Esophagus squamous epithelium (tissue), 4 donors: ENCODE results near the gene PEAR1.

Experiments
- CTCF ChIP-seq, 6 experiments: fragments of 450-650 bp in 4 of 6; fragments of 200-600 bp in 2 of 6; sonication (generic) in 2 of 6; IDR thresholded peaks; one replicate each; pipeline ENCODE4 v1.5.1; 2016 to 2019; ENCODE audit warnings: antibody characterized with exemption in 6 of 6, mild to moderate bottlenecking in 4 of 6, moderate library complexity in 4 of 6
- POLR2A ChIP-seq, 4 donors: fragments of 450-650 bp; IDR thresholded peaks; one replicate each; pipeline ENCODE4 v1.6.1; 2017; ENCODE audit warnings: antibody characterized with exemption in 4 of 4, mild to moderate bottlenecking in 4 of 4, moderate library complexity in 3 of 4

DNA sequence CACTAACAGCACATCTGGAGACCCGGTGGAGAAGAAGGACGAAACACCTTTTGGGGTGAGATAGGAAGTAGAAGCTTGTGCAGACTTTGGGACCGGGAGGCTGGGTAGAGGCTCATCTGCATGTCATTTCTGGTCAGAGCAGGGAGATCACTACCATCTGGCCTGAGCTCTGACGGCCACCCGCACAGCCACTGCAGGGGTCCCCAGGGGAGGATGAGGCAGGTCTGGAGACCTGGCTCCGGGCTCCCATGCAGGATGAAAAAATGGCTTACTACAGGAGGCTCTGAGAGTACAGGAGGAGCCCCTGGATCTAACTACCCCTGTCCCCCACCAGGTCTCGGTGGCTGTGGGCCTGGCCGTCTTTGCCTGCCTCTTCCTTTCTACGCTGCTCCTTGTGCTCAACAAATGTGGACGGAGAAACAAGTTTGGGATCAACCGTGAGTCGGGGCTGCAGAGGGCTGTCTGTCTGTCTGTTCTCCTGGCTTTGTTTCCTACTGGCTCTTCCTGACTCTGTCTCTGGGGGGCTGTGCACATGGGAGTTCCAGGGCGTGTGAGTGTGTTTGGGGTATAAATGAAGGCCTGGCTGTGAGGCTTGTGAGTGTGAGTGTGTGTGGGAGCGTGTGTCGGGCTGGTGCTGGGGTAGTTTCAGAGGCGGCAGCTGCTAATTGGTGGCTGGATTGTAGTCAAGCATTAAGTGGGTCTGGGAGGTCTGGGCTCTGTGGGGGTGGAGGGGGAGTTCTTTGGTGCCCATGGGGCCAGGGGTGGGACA is 18.8 kb upstream of the PEAR1 start:
- TF ChIP-seq CTCF (IDR thresholded peaks at IDR 0.05), result no peak
- TF ChIP-seq POLR2A (IDR thresholded peaks at IDR 0.05), result no peak
